DMS 273 treated with DMSO at 0.1 percent for 48 hours (cell line): ENCODE results near the gene VPS52.
A peak's percentile ranks its signal among the peaks of the same experiment; 100 is the strongest.

Experiments used
- DNase-seq: peaks from one replicate; lab custom pipeline; 2025; lab: John Stamatoyannopoulos, UW

Gene VPS52

DNA sequence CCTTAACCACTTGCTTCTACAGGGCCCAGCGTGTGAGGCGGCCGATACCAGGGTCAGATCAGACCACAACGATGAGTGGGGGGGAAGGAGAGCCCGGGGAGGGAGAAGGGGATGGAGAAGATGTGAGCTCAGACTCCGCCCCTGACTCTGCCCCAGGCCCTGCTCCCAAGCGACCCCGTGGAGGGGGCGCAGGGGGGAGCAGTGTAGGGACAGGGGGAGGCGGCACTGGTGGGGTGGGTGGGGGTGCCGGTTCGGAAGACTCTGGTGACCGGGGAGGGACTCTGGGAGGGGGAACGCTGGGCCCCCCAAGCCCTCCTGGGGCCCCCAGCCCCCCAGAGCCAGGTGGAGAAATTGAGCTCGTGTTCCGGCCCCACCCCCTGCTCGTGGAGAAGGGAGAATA is 60.5 kb downstream of the VPS52 start:
- no peak for DNase-seq

GRCh38 chr6:33209856-33210255 is 61.8 kb downstream of the VPS52 start:
- DNase-seq, result no peak

DNA sequence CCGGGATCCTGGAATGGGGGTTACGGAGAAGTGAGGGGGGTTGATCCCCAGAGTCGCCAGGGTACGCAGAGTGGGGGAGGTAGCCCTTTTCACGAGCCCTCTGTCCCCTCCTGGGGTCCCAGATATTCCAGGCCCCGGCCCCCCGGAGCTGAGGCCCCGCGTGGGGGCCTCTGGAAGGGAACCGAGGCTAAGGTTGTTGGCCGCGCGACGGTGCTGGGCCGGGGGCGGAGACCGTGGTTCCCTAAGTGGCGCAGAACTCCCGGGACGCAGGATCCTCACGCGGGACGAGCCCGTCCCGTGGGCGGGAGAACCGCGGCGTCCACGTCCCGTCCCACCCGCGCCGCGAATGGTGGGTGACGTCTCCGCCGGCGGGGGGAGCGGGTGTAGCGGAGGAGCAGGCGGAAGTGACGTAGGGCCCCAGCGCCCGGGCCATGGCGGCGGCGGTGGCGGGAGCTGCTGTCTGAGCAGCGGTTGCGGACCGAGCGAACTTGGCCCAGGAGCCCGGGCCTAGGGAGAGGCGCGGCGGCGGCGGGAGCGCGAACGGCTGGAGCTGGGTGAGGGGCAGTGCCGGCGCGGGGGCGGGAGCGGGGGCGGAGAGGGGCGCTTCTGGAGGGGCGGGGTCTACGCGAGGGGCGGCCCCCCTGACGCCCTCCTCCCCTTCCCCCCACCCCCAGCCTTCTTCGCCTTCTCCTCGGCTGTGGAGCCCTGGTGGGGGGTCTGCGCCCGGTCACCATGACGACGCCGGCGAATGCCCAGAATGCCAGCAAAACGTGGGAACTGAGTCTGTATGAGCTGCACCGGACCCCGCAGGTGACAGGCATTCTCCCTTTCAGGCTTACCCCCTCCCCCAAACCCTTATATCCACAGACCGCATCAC is 63.3 kb downstream of the VPS52 start, which contains the start of gene RING1:
TSS of gene RING1 (plus strand) at position 410 of the 877 bp plus-strand sequence. CDS start at position 733, 323 bp downstream.
- peak; percentile 21 for DNase-seq

GRCh38 chr6:33207552-33208090 is 64.1 kb downstream of the VPS52 start:
- no peak for DNase-seq

DNA sequence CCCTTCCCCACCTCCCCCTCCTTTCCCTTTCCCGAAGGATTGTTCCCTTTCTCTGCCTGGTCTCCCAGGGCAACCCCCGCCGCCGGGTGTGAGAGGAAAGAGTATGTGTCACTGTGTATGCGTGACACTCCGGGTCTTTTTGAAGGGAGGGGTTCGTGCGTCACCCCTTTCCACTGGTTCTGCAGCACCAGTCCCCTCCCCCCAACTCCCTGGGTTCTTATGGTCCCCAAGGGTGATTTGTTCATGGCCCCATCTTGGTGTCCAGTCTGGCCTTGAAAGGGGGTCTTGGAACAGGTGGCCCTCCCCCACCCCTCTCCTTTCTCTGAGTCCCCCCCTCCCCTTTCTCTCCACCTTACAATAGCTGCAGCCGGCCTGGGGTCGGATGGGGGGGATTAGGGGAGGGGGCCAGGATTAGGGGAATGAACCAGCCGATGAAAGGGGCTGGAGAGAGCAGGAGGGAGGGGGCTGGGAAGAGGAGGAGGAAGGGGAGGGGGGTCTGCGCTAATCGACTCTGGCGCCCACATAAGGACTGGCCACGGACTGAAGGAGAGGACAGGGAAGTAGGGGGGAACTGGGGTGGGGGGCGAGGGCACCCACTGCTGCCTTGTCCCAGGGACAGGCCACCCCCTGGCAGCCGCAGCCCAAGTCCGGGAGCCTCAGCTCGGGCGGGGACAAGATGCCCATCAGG is 64.7 kb downstream of the VPS52 start:
- DNase-seq, result no peak

DNA sequence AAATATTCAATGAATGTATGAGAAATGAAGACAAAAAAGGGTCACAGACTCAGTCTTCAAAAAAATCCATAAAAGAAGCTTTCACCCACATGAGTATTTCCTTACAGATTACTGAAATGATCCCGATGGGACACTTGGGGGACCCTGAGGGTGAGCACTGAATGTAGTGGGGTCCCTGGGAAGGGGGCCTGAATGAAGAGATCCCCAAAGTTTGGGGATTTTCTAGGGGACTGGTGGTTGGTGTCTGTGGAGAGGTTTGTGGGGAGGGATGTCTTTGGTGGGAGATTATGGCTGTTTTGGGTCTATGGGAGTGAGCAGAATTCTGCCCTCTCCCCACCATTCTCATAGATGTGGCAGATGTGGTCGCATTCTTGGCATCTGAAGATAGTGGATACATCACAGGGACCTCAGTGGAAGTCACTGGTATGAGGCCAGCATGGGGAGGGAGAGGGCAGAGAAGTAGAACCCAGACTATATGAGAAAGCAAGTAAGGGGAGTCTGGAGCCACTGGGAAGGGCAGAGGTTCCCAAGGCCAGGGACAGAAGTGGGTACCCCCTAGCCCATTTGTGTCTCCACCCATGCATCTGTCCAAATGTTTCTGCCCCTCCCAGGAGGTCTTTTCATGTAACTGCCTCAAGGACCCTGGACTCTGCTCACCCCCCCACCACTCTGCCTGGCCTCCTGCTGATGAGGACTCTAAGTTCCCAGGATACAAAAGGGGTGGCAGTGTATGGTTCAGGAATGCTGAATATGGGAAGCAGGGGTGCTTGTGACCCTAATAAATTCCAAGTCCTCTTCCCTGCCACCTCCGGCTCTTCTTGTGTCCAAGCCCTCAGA is 65.4 kb downstream of the VPS52 start:
- DNase-seq, result no peak

DNA sequence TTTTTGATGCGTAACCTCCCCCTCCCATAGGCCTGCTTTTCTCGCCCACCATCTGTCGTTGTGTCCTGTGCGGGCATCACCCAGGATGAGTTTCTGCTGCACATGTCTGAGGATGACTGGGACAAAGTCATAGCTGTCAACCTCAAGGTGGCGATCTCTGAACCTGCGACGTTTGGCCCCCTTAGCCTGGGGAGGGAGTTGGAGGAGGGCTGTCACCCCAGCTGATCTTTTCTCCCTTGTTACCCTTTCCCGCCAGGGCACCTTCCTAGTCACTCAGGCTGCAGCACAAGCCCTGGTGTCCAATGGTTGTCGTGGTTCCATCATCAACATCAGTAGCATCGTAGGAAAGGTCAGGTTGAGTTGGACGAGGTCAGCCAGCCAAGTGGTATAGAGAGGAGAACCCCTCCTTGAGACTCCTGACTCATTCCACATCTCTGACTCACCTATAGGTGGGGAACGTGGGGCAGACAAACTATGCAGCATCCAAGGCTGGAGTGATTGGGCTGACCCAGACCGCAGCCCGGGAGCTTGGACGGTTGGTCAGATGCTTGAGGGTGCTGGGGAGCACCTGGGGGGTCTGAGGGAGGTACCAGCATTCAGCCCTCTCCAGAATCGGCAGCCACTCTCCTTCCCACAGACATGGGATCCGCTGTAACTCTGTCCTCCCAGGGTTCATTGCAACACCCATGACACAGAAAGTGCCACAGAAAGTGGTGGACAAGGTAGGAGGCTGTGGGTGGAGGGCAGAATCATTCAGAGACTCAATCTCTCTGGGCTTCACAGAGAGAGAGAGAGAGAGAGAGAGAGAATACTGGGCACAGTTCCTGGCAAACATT is 66.3 kb downstream of the VPS52 start:
- DNase-seq, result no peak

GRCh38 chr6:33204415-33205190 is 67.1 kb downstream of the VPS52 start, which contains the start of gene HSD17B8:
Gene HSD17B8, plus strand, starts transcription at chr6:33204655. Its CDS starts 14 bp downstream, at chr6:33204669.
- DNase-seq, result peak; percentile 81

GRCh38 chr6:33204165-33204414 is 67.6 kb downstream of the VPS52 start:
- no peak for DNase-seq

- no peak for DNase-seq
Measured at GRCh38 chr6:33203443-33204164, 68.1 kb downstream of the VPS52 start.

GRCh38 chr6:33202799-33203198 is 68.9 kb downstream of the VPS52 start:
- DNase-seq, result no peak

DNA sequence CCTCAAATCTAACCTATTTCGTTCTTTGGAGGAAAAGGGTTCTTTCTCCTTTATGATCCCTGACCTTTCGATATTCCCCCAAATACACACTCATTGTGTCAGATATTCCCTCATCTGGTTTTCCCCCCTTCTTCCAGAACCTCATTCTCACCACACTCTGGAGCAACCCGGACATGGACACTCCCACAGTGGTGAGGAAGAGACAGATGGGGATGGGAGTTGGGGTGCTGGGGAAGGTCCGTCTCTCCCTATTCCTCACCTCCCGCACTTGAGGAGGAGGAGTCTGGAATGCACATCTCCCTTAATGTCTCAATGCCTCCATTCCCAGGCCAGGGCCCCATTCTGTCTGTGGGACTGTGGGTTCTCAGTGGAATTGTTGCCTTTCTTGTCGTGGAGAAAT is 69.7 kb downstream of the VPS52 start:
- DNase-seq, result no peak

- DNase-seq, result no peak
Measured at GRCh38 chr6:33201147-33201545, 70.5 kb downstream of the VPS52 start.
